GM12801 (cell line): Measurements from ENCODE around the gene DIS3.

Experiments
- TF ChIP-seq, protein P1 (sequence below): IDR thresholded peaks from one replicate; pipeline ENCODE4 v1.5.1; 2011; ENCODE audit warnings: control low read depth; ENCODE audit not compliant: insufficient read length; ENCODE audit errors: extremely low read depth

Gene DIS3, protein sequence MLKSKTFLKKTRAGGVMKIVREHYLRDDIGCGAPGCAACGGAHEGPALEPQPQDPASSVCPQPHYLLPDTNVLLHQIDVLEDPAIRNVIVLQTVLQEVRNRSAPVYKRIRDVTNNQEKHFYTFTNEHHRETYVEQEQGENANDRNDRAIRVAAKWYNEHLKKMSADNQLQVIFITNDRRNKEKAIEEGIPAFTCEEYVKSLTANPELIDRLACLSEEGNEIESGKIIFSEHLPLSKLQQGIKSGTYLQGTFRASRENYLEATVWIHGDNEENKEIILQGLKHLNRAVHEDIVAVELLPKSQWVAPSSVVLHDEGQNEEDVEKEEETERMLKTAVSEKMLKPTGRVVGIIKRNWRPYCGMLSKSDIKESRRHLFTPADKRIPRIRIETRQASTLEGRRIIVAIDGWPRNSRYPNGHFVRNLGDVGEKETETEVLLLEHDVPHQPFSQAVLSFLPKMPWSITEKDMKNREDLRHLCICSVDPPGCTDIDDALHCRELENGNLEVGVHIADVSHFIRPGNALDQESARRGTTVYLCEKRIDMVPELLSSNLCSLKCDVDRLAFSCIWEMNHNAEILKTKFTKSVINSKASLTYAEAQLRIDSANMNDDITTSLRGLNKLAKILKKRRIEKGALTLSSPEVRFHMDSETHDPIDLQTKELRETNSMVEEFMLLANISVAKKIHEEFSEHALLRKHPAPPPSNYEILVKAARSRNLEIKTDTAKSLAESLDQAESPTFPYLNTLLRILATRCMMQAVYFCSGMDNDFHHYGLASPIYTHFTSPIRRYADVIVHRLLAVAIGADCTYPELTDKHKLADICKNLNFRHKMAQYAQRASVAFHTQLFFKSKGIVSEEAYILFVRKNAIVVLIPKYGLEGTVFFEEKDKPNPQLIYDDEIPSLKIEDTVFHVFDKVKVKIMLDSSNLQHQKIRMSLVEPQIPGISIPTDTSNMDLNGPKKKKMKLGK

DNA sequence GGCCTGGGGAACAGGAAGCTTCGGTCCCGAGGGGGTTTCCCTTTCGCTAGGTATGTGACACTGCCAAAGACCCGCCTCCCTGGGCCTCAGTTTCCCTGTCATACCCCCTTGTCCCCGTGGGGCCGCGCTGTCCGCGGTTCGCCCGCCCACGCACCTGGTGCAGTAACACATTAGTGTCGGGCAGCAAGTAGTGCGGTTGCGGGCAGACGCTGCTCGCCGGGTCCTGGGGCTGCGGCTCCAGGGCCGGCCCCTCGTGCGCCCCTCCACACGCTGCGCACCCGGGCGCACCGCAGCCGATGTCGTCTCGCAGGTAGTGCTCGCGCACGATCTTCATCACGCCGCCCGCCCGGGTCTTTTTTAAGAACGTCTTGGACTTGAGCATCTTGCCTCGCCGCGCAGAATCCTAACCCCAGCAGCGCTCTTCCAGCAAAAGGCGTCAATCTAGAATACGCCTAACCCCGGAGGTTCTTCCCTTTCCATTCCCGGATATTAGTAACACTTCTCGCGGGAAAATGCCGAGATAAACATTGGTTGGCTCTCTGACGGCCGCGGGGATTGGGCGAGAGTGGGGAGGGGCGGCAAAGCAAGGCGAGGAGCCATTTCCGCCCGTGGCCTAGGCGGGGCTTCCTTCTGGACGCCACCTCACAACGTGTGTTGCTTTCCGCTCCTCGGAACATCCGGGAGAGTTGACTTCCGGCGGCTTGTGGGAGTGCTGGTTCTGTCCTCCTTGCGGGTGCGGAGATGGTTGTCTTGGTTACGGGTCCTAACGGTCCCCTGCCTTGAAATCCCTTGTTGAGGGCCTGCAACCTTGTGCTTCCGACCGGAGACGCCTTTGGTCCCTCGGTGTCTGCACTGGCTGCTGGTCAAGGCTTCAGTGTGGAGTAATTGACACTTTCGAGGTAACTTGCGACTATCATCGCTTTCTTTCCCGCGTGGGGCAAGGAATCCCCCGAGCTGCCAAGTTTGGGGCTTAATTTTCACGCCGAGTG is at the start of gene DIS3, which contains the start of gene PIBF1:
Gene DIS3, minus strand, starts transcription at position 450 of the 989 bp plus-strand sequence. Its CDS starts 68 bp downstream, at position 382.
Gene PIBF1, plus strand, starts transcription at position 683 of the 989 bp plus-strand sequence. CDS start 1,337 bp downstream, outside the sequence.
- TF ChIP-seq, protein P1, sequence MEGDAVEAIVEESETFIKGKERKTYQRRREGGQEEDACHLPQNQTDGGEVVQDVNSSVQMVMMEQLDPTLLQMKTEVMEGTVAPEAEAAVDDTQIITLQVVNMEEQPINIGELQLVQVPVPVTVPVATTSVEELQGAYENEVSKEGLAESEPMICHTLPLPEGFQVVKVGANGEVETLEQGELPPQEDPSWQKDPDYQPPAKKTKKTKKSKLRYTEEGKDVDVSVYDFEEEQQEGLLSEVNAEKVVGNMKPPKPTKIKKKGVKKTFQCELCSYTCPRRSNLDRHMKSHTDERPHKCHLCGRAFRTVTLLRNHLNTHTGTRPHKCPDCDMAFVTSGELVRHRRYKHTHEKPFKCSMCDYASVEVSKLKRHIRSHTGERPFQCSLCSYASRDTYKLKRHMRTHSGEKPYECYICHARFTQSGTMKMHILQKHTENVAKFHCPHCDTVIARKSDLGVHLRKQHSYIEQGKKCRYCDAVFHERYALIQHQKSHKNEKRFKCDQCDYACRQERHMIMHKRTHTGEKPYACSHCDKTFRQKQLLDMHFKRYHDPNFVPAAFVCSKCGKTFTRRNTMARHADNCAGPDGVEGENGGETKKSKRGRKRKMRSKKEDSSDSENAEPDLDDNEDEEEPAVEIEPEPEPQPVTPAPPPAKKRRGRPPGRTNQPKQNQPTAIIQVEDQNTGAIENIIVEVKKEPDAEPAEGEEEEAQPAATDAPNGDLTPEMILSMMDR = no peak

DNA sequence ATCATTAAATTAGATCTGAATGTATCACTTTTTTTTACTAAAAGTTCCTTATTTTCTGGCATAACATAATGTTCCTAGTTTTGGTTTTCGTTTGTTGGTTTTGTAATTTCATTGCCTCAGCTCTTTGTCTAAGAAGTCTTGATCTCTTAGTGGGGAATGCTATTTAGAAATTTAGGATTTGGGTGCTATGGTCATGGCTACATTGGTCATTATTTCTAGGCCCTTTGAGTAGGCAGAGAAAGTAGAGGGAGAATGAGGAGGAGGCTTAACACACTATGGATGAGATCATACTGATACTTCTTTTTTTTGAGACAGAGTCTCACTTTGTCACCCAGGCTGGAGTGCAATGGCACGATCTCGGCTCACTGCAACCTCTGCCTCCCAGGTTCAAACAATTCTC is 42.0 kb upstream of the DIS3 start:
- TF ChIP-seq, protein P1 = no peak

DNA sequence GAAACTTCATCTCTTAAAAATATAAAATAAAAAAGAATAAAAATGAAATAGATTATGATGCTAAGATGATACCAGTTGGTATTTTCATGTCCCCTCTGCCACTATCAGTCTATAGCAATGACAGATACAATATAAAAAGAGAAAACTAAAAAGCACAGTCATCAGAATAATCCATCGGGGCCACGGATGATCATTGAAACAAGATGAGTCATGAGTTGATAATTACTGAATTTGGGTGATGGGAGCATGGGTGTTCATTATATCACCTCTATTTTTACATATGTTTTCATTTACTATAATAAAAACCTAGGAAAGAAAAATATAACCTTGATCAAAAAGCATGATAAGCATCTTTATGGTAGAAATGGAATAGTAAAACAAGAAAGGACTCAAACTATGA is 41.4 kb upstream of the DIS3 start:
- TF ChIP-seq, protein P1 = no peak

DNA sequence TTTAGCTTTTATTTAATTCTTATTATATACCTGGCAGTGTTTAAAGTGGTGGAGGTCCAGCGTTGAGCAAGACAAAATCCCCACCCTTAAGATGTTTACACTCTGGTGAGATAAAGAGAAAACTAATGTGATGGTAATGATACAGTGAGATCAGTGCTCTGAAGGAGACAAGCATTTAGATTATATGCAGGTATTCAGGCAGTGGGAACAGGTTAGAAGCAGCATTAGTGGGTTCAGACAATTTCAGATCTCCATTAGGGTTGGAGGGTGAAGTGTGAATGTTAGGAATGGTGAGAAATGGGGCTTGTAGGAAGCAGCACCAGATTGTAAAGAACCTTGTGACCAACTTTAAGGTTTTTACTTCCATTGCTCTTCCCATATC is 39.2 kb upstream of the DIS3 start:
- TF ChIP-seq, protein P1 = no peak

DNA sequence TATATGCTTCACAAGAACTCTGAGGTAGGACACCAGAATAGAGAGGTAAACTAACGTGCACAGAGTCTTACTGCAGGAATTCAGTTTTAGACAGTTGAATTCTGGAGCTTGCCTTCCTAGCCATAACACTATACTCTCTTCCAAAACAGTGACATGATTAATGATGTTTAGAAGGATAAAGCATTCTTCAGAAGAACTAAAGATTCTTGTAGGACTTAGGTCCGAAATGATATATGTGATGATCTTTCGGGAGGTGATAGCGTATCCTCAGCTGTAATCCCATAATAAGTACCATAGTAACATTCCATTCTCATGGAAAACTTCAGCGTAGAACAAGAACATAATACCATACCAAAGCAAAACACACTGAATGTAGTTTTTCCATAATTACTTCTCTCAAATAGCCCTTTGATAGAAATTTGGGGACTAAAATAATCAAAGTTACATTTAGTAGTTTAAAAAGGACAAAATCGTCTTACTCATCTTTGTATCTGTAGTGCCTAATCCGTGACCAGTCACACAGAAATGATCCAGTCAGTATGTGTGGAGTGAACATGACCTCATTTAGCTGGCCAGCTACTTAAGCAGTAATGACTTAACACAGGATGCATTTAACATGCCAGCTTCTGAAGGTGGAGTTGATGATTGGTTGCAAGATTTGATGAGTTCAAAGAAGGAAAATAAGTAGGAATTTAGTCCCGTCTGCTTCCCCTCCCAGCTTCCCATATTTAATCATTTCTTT is 38.6 kb upstream of the DIS3 start:
- TF ChIP-seq, protein P1 = no peak

DNA sequence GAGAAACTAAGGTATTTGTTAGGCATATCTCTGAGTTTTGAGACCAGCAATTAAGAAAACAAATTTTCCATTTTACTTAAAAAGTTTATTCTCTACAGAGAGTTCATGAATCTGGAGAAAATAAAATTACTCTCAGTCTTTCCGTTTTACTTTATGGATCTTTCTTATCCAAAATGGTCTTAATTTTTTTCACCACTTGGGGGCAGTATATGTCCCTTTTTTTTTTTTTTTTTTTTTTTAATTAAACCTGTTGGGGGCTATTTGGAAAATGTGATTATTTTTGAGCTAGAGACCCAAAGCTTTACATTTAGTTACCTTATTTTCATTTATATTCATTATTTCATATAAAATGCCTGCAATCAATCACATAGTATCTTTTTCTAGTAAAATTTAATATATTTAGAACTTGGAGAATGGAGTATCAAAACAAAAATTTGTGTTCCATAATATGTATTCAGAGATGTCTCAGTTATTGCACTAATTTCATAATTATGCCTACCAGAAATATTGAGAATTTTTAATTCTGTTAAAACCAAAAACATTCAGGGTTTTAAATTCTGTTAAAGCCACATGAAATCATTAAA is 27.3 kb upstream of the DIS3 start:
- TF ChIP-seq, protein P1 = no peak
